Skeletal muscle cell (primary cell): ENCODE results near the gene RFNG.

ENCODE experiments used
- DNase-seq: peaks from one replicate; pipeline ENCODE4 v3.0.0-alpha.2; 2010; ENCODE audit warnings: low read depth
- H3K4me3 ChIP-seq: 2 replicates; pipeline ENCODE4 v1.5.1; 2011; ENCODE audit warnings: low read depth, mild to moderate bottlenecking, control low read depth, low read length, moderate library complexity

Gene RFNG

DNA sequence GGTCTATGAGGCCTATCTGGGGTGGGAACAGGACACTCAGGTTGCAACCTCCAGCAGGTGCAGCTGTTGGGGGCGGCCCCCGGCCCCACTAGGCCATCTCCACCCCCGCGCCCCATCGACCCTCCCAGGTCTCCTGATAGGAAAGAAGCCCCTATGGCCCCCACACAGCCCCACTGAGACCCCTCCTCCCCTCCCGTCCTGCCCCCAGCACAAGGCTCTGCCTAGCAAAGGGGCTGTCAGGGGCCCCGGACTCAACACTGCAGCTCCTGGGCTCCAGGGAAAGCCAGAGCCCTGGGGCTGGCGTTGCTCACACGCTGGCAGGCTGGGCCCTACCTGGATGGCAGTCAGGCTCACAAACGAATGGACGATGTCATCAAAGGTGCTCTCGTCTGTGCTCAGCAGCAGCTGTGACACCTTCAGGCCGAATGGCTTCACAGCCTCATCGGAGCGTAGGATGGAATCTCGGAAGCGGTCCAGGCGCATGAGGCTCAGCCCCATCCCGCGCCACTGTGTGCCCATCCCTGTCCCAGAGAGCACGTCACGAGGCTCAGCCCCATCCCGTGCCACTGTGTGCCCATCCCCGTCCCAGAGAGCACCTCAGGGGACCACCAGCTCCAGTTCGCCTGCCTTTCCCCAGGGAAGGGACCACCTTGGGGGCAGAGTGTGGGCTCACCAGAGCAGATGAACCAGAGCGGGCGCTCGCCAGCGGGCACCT, 39.1 kb upstream of the RFNG start:
- no peak for DNase-seq
- no peak overlapping the region for H3K4me3 ChIP-seq

DNA sequence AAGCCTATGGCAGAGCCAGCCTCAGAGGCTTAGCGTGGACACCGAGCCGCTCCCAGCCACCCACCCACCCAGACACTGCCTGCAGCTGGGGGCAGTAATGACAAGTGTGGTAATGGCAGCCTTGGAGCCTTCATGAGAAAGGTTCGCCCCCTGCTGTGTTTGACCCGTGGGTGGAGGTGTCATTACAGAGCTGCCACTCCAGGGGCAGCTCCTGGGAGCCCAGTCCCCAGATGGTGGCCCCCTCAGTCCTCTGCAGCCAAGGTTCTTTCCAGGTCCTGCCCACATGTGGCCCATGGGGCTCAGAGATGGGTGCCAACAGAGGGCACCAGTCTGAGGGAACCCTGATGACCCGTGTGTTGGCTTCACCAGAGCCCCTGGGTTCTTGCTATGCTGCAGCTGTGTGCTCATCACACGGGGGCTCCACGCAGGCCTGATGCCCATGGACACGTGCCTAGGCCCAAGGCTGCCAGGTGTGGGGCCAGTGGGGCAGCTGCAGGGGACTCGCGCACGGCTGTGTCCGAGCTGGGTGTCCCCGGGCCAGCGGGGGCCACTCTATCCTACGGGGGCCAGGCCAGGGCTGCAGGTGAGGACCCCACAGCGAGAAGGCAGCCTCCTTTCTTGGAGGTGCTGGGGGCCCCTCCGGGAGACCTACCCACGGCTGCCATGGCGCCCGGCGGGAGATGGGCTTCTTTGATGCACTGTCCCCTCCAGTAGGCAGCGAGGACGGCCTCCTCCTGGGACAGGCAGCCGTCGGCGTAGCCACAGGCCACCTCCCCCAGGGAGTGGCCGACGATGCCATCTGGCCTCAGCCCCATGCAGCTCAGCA, 38.3 kb upstream of the RFNG start:
- H3K4me3 ChIP-seq, result no peak overlapping the region
- DNase-seq, result no peak

DNA sequence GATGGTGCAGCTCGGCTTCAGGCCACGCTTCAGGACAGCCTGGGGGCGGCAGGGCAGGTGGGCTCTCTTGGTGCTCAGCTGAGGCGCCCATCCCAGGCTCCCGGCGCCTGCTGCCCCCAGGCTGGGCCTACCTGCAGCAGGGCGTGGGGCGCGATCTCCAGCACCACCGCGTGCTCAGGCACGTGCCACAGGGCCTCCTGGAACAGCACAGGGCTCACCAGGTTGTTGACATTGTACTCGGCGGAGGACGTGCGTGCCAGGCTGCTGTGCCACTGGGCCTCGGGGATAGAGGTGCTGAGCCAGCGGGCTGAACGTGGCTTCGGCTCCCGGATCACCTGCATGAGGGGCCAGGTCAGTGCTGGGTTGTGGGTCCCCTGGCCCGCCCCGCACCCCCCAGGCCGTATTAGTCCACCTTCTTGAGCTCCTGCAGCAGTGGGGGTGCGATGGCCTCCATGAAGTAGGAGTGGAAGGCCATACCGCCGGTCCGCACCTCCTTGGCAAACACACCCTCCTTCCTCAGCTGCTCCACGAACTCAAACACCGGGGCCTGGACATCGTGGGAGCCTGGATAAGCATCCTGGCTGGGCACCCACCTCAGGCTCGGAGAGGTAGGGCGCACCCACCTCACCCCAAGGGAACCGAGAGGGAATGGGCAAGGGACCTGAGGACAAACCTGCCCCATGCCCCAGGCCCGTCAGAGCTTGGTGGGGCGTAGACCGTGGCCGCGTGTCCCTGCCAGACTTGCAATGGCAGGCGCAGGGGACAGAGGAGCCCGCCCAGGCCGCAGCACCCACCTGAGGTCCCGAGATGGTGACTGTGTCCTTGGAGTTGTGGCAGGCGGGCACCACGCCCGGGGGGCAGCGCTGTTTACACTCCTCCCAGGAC, 37.5 kb upstream of the RFNG start:
- H3K4me3 ChIP-seq, result no peak overlapping the region
- no peak for DNase-seq

DNA sequence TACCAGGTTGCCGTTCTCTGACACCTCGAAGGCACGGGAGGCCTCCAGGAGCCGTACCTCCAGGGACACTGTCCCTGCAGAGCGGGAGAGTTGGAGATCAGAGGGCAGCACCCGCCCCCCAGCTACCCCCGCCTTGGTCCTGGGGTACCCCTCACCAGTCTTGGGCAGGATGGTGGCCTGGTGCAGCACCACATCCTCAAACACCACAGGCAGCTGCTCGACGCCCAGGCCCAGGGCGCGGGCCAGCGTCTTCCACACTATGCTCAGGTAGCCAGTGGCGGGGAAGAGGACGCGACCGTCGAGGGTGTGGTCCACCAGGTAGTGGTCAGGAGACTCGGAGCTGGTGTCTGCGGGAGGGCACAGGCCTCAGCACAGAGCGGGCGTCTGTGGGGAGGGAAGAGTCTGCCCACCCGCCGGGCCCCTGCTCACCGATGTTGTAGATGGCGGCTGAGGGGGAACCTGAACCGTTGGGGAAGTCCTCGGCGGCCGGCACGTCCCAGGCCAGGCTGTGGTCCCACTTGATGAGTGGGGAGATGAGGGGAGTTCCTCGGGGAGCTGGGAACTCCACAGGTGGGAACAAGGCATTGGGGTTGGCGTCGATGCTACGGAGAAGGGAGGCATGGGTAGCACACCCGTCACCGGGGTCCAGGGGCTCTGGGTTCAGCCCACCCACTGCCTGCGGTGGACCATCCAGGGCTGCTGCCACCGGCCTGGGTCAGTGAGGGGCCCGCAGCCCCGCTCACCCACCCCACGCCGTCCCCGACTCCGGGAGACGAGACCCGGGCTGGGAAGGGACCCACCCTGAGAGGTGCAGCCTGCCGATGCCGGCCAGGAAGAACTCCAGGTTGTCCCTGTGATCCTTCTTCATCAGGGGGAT, 36.6 kb upstream of the RFNG start:
- H3K4me3 ChIP-seq, result no peak overlapping the region
- DNase-seq, result no peak

DNA sequence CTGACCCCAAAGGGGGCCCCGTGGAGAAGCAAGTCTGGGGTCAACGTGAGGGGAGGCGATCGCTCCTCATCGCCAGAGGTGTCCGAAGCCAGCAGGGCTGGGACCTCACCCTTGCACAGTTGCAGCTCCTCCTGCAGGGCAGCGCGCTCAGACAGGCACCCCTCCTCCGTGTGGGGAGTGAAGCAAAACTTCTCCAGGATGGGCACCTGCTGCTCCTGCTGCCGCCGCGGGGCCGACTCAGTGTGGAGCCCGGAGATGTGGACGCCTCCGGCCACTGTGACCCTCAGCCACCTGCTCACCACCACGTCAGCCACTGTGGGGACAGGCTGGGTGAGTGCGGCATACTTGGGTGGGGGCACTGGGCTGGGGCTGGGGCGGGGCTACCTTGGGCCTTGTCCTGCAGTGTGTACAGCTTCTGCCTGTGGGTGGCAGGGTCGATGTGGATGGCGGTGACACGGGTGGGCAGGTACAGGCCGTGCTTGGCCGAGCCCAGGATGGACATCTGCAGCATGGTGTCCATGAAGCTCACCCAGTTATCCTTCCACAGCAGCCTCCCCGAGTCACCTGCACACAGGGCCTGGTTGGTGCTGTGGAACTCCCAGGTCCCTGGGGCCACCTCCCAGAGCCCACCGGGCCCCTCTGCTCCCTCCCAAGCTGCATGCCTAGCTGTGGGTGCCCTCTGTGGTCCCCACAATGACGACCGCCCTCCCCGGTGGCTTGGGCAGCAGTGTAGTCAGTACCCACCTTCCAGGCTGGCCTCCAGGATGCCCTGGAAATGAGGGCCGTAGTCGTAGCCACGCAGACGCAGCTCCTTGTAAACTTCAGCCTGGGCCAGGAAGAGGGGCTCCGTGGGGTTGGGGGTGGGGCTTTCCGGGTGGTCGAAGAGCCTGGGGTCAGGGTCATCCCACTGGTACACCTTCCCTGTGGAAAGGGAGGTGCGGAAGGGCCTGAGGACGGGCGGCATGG, 35.6 kb upstream of the RFNG start:
- no peak for DNase-seq
- no peak overlapping the region for H3K4me3 ChIP-seq

DNA sequence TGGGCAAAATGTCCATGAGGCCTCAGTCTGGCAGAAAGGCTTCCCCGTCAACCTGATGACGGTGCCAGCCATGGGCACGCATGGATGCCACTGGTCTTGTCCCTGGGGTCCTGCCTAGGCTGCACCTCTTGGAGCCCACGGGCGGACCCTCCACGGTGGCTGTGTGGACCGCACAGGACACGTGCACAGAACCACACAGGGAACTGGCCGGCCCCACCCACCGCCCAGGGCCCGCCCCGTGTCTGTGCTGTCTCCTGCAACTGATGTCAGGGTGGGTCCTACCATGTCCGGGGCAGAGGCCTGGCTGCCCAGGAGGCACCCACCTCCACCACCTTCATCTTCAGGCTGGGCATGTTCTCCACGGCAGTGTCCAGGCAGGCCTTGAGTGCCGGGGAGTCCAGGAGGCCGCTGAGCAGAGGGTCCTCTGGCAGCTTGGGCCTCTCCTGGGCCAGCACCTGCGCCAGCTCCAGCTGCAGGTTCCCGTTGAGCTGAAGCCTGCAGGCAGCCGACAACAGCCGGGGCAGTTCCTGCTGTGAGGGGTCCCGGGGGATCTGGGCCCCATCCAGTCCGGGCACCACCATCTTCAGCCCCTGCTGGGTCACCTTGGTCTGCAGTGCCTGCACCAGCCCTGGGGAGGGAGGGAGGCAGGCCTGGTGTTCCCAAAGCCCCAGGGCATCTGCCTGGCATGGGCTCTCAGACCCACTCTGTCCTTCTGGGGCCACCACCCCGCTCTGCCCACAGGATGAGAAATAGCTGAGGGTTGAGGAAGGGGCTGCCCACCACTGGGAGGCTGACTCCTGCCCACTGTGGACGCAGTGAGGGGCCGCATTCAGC, 34.5 kb upstream of the RFNG start:
- no peak for DNase-seq
- H3K4me3 ChIP-seq, result no peak overlapping the region

DNA sequence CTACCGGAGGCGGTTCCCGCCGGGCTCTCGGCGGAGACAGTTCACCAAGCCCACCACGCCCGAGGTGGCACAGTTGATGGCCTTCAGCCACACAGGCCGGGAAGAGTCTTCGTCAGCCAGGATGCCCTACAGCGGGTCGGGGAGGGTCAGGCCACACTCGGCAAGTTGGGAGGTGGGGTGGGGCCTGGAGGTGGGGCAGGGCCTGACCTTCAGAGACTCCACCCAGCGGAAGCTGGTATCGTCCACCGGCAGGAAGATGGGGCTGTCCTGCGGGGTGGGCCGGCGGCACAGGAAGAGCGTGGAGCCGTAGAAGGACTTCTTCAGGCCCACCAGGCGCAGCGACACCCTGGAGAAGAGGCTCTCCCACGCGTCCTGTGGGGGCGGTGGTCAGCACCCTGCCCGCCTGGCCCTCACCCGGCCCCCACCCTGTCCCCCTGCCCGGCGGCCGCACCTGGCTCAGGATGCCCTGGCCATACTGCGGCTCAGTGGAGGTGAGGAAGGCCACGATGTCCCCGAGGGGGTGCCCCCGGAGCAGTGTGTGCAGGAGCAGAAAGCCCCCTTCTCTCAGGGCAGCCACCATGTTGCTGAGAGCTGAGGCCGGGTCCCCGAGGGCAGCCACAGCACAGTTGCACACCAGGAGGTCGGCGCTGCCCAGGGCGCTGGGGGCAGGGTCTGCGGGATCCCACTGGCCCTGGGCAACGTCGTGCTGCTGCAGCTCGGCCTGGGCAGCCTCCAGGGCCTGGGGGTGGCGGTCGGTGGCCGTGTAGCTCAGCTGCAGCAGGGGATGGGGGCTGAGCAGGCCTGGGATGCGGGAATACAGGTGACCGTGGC, 33.6 kb upstream of the RFNG start:
- DNase-seq, result no peak
- no peak overlapping the region for H3K4me3 ChIP-seq

DNA sequence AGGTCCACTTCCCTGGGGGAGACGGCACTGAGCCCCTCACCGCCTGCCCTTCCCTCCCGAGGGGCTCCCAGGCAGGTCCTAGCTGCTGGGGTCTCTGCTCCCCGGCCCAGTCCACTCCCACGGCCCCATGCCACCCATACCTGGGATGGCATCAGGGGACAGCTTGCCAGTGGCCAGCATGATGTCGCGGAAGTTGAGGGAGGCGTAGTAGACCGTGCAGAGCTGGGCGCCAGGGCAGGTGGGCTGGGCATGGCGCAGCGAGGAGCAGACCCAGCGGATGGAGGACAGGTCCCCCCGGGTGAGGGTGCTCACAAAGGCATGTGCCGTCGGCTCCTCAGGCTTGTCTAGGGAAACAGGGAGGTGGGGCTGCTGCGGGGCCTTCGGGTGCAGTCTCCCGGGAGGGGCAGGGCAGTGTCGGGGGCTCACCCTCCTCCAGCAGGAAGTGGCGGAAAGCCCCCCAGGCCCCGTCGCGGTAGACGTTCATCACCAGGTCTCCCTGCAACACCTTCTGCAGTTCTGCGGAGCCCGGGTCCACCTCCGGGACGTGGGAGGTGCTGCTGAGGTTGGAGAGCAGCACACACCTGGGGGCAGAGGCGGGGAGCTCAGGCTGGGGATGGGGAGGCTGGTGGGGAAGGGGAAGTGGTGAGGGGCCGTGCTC, 32.9 kb upstream of the RFNG start:
- DNase-seq, result no peak
- no peak overlapping the region for H3K4me3 ChIP-seq

DNA sequence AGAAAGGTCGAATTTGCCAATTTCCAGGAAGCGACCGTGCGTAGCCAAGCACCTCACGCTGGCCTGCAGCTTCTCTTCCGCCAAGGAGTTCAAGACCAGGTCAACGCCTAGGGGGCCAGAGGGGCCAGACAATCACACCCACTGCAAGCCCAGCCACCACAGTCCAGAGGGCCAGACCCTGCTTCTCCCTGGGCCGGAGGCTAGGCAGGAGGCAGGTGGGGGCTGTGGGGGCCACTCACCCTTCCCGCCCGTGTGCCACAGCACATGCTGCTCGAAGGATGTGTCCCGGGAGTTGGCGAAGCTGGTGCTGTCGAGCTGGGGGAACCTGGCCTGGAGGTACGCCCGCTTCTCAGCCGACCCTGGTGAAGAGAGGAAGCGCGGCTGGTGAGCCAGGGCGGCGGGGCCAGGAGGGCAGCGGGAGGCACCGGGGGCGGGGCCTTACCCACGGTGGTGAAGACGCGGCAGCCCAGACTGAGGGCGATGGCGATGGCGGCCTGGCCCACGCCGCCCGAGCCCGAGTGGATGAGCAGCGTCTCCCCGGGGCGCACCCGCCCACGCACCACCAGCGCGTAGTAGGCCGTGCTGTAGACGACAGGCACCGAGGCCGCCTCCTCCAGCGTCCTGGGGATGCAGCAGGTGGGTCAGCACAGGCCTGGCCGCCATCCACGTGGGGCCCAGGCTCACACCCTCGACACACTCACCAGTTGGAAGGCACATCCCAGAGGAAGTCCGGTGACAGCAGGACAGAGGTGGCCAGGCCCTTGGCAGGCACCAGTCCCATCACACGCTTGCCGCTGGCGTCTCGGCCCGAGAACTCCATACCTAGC, 32.1 kb upstream of the RFNG start:
- no peak overlapping the region for H3K4me3 ChIP-seq
- no peak for DNase-seq

DNA sequence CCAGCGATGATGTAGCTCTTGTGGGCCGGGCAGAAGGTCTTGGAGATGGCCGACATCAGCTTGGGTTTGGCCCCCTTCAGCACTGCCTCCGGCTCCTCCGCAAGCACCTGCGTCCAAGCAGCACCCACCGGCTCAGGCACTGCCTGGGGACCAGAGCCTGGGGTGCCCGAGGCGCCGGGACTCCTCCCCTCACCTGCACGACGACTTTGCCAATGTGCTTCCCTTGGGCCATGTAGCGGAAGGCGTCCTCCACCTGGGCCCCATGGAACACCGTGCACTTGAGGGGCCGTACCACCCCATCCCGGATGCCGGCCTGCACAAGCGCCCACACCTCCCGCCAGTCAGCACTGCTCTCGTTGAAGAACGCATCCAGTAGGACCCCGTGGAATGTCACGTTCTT, 31.4 kb upstream of the RFNG start:
- H3K4me3 ChIP-seq, result no peak overlapping the region
- no peak for DNase-seq

DNA sequence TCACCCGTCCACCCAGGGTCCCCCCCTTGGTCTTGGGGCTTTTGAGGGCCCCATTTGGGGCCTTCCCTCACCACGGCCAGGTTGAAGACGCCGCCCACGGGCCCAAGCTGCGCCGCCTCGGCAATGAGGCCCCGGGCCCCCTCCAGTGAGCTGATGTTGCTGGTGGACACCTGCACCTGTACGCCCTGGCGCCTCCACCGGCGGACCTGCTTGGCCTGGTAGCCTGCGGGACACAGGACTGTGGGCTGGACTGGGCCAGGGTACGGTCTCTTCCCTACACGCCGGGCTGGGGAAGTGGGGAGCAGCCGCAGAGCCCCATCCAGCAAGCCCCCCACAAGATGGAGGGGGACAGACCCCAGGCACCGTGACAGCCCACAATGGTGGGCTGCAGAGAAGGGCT, 30.8 kb upstream of the RFNG start:
- no peak overlapping the region for H3K4me3 ChIP-seq
- no peak for DNase-seq

DNA sequence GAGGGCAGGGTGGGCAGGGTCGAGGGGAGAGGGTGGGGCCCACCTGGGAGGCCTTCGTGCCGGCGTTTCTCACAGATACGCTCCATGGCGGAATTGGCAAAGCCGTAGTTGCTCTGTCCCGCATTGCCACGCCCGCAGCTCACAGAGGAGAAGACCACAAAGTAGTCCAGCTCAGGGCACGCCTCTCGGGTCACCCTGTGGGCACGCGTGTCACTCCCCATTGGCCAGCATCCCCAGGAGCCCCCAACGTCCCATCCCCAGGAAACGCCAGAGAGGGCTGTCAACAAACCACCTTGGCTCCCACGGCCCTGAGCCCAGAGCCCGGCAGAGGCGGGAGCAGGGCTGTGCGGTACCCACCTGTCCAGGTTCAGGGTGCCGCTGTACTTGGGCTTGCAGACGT, 30.4 kb upstream of the RFNG start:
- no peak overlapping the region for H3K4me3 ChIP-seq
- no peak for DNase-seq

DNA sequence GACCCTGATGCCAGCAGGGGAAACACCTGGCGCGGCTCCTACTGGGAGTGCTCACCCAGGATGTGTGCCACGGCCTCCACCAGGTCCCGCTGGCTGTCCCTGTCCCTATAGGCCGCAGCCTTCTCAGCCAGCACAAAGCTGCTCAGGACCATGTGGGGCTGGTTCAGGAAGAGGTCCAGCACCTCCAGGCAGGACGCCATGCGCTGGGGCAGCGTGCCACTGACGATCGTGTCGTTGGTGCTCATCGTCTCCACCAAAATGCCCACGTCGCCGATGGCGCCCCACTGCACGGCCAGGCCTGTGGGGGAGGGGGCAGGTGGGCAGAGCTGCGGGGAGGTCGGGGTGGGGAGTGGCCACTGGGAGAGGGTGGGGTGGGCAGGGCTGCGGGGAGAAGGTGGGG, 29.9 kb upstream of the RFNG start:
- no peak for DNase-seq
- H3K4me3 ChIP-seq, result no peak overlapping the region

DNA sequence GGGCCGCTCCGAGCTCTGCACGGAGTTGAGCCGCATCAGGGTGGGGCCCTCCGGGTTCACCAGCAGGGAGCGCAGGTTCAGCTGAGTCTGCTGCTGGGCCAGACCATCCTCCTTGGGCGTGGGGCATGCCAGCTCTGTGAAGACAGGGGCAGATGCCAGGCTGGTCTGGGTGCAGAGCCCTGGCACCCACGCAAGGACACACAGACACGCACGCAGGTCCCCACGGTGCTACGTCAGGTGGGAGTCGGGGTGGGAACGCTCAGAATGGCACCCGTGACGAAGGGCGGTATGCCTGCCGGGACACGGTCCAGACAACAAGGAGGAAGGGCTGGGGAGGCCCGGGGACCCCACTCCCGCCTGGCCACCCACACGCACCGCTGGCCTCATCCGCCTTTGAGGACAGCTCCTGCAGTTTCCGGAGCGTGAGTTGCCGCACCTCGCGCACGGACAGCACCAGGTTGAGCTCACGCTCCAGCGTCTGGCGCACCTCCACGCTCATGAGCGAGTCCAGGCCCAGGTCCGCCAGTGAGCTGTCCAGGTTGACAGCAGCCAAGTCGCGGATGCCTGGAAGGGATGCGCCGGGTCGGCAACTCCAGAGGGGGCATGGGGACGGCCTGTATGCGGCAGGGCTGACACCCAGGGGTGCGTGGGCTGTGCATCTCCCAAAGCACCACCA, 29.3 kb upstream of the RFNG start:
- no peak overlapping the region for H3K4me3 ChIP-seq
- DNase-seq, result no peak
